Tibial nerve (tissue), 4 donors: Measurements from ENCODE around the gene PTOV1. TPM values are rescaled to one million over a fixed set of nuclear protein-coding genes. Genes with fewer than 3 reads are reported as not detected.
A peak's percentile ranks its signal among the peaks of the same experiment; 100 is the strongest.

Source experiments
- DNase-seq, 2 donors: peaks; one replicate each; pipeline ENCODE4 v3.0.0-alpha.2; 2019; ENCODE audit warnings: low spot score in 2 of 2
- H3K27ac ChIP-seq, 4 donors: fragments of 200-600 bp; sonication (generic) in 3 of 4; one replicate each; pipeline ENCODE4 v1.5.1; 2017 to 2019; ENCODE audit warnings: mild to moderate bottlenecking in 1 of 4
- H3K27me3 ChIP-seq, 2 donors: fragments of 200-600 bp; sonication (generic) in 1 of 2; one replicate each; pipeline versions ENCODE4 v1.5.1 to v1.6.0; 2017 to 2019
- H3K36me3 ChIP-seq, 3 donors: fragments of 200-600 bp; sonication (generic); one replicate each; pipeline ENCODE4 v1.5.1; 2018 to 2019
- H3K4me1 ChIP-seq, 4 donors: fragments of 200-600 bp; sonication (generic) in 3 of 4; one replicate each; pipeline ENCODE4 v1.5.1; 2017 to 2019
- H3K4me3 ChIP-seq, 4 donors: fragments of 200-600 bp; sonication (generic) in 3 of 4; one replicate each; pipeline ENCODE4 v1.5.1; 2017 to 2019; ENCODE audit warnings: mild to moderate bottlenecking in 1 of 4, moderate library complexity in 1 of 4
- H3K9me3 ChIP-seq, 4 donors: fragments of 200-600 bp; sonication (generic) in 3 of 4; one replicate each; pipeline ENCODE4 v1.5.1; 2017 to 2019
- EP300 ChIP-seq, 2 donors: sonication (generic); formaldehyde crosslinking; IDR thresholded peaks; one replicate each; pipeline ENCODE4 v1.6.1; 2017; ENCODE audit warnings: antibody characterized with exemption in 2 of 2, mild to moderate bottlenecking in 1 of 2
- POLR2A ChIP-seq, 2 donors: fragments of 450-650 bp; IDR thresholded peaks; one replicate each; pipeline ENCODE4 v1.6.1; 2017; ENCODE audit warnings: antibody characterized with exemption in 2 of 2, mild to moderate bottlenecking in 2 of 2, moderate library complexity in 2 of 2
- WGBS, 2 donors: methylation state at CpG; one replicate each; pipeline ENCODE4 v1.1.5; 2018; 5-methylcytosine and 5-hydroxymethylcytosine counted together
- total RNA-seq, 4 donors: library from RNA; depleted of rRNA; stranded (reverse); fragments of >200 nt; gene quantifications; one replicate each; pipeline ENCODE4 v1.1.0, GENCODE V29; 2016
- TF ChIP-seq, protein P1 (sequence below), 5 experiments: fragments of 200-600 bp in 3 of 5; fragments of 450-650 bp in 2 of 5; sonication (generic) in 3 of 5; IDR thresholded peaks; one replicate each; pipeline ENCODE4 v1.5.1; 2016 to 2019; ENCODE audit warnings: antibody characterized with exemption in 5 of 5, mild to moderate bottlenecking in 3 of 5, moderate library complexity in 2 of 5

The PTOV1 gene
- total RNA-seq, 4 donors from 2014 or later: 75.6 to 113 (median 91.9) TPM

DNA sequence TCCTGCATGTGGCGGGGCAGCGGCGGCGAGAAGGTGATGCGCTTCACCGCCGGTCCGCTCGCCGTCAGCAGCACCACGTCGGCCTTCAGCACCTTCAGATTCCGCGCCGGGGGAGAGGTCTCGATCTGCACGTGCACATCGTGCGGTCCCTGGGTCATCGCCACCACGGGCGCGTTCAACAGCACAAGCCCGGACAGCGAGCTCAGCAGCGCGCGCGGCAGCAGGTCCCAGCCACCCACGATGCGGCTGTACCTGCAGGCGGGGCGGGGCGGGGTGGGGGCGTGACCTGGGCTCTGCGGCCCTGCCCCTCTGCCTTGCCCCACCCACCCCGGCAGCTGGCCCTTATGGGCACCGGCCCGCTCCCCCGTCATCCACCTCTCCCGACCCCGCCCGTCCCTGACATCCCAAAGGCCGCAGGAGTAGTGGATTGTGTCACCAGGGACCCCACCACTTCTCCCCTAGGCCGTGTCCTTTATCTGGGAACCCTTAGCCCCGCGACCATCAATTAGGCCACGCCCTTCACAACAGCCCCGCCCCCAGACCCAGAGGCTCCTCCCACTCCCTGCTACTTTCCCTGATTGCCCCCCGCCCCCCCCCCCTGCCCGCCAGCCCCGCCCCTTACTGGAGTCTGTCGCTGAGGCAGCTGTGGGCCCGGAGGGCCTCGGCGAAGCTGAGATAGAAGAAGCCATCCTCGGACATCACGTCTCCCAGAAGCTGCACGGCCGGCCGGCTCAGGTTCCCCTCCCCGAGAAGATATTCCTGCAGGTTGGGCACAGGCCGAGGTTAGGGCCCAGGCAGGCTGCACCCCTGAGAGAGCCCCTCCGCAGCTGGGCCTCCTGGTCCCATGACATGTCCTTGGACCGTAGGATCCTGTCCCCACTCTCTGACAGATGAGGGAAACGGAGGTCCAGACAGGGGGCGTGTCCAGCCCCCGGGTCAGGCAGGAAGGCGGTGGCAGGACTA, 39.7 kb downstream of the PTOV1 start:
- Histone ChIP-seq H3K9me3 (no peaks in the 10 kb centered on the region), H3K27ac (no peak overlapping the region), H3K4me1 (peaks cover 0 to 18% (median 7%) of the 10 kb centered on the region in 4 donors), H3K27me3 (no peaks in the 10 kb centered on the region), H3K4me3 (peak overlapping the region in 3 of 4 donors; percentile 16 to 41 (median 32)), H3K36me3 (peaks cover 0 to 38% (median 0%) of the 10 kb centered on the region in 3 donors)
- WGBS, 2 donors: 15 to 16% methylated on average over 20 to 27 of the region's 69 CpGs
- DNase-seq: no peak
- TF ChIP-seq EP300 (IDR thresholded peaks at IDR 0.05) (no peak), POLR2A (IDR thresholded peaks at IDR 0.05) (no peak)
- TF ChIP-seq, protein P1, sequence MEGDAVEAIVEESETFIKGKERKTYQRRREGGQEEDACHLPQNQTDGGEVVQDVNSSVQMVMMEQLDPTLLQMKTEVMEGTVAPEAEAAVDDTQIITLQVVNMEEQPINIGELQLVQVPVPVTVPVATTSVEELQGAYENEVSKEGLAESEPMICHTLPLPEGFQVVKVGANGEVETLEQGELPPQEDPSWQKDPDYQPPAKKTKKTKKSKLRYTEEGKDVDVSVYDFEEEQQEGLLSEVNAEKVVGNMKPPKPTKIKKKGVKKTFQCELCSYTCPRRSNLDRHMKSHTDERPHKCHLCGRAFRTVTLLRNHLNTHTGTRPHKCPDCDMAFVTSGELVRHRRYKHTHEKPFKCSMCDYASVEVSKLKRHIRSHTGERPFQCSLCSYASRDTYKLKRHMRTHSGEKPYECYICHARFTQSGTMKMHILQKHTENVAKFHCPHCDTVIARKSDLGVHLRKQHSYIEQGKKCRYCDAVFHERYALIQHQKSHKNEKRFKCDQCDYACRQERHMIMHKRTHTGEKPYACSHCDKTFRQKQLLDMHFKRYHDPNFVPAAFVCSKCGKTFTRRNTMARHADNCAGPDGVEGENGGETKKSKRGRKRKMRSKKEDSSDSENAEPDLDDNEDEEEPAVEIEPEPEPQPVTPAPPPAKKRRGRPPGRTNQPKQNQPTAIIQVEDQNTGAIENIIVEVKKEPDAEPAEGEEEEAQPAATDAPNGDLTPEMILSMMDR (IDR thresholded peaks at IDR 0.05): peak in 3 of 5 experiments; percentile 1 to 38 (median 9)

DNA sequence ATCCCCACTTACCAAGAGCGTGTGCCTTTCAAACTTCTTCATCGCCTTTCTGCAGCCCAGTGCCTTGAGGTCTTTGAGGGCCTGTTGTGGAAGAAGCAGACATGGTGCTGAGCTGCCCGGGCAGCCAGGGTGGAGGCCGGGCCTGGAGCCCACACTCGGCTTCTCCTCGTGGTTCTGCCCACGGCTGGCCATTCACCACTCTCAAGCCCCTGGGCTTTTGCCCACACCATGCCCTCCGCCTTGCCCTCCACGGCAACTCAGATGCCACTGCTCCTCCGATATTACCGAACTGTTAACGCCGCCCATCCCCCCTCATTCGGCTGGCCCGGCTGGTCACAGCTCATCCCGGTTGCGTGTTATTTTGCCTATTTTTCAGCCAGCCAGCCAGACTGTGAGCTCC, 40.4 kb downstream of the PTOV1 start:
- Histone ChIP-seq H3K27ac (no peak overlapping the region), H3K36me3 (peaks cover 0 to 31% (median 0%) of the 10 kb centered on the region in 3 donors), H3K4me3 (no peak overlapping the region), H3K27me3 (no peaks in the 10 kb centered on the region), H3K4me1 (peaks cover 0 to 18% (median 7%) of the 10 kb centered on the region in 4 donors), H3K9me3 (no peaks in the 10 kb centered on the region)
- no peak for TF ChIP-seq POLR2A (IDR thresholded peaks at IDR 0.05)
- TF ChIP-seq, protein P1 (IDR thresholded peaks at IDR 0.05): no peak
- no peak for TF ChIP-seq EP300 (IDR thresholded peaks at IDR 0.05)
- WGBS, 2 donors: 69 to 74% methylated on average over 17 of the region's 17 CpGs
- DNase-seq: no peak

DNA sequence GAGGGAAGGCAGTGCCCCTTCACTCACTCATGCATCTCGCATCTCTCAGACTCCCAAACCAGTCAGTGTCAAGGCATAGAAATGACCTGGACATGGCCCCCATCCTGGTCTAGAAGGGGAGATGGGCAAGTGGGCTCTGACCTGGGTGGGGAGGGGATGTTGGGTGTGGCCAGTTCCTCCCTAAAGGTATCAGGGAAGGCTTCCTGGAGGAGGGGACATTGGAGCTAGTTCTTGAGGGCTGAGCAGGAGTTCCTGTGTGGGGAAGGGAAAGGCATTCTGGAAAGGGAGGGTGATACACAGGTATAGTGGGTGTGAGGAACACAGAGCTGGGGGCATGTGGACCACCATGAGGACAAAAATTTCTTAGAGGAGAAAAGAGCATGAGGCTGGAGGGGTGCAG, 41.8 kb downstream of the PTOV1 start:
- Histone ChIP-seq H3K27ac (no peak overlapping the region), H3K4me1 (peaks cover 0 to 29% (median 17%) of the 10 kb centered on the region in 4 donors), H3K27me3 (no peaks in the 10 kb centered on the region), H3K9me3 (no peaks in the 10 kb centered on the region), H3K36me3 (peaks cover 0 to 18% (median 0%) of the 10 kb centered on the region in 3 donors), H3K4me3 (no peak overlapping the region)
- TF ChIP-seq EP300 (IDR thresholded peaks at IDR 0.05) (no peak), POLR2A (IDR thresholded peaks at IDR 0.05) (no peak)
- TF ChIP-seq, protein P1 (IDR thresholded peaks at IDR 0.05): no peak
- DNase-seq: no peak
- 77 to 88% methylated on average over 1 of the region's 1 CpG for WGBS, 2 donors

DNA sequence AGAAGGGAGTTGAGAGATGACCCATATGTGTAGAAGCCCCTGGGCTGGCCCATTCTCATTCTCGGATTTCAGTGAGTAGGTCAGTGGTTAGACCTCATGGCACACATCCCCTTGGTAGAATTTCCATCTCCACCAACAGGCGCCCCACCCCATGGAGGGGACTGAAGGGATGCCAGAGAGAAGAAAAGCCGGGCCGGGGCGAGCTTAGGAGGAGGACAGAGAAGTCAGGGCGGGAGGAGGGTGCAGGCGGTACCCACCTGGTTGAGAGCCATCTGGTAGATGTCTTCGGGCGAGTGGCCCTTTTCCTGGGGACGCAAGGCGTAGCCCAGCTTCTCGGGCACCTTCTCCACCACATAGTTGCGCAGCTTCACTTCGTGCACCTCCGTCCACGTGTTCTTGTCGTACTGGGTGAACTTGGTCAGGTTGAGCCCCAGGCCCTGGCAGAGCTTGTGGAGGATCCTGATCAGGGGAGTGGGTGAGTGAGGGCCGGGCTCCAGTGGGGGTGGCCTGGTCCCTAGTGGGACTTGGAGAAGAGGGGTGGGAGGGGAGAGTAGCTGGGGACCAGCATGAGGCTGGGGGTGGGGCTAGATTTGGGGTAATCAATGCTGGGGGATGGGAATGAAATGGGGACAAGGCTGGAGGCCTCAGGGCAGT, 43.2 kb downstream of the PTOV1 start:
- Histone ChIP-seq H3K4me1 (peaks cover 0 to 34% (median 20%) of the 10 kb centered on the region in 4 donors), H3K4me3 (no peak overlapping the region), H3K9me3 (no peaks in the 10 kb centered on the region), H3K36me3 (peaks cover 0 to 3% (median 0%) of the 10 kb centered on the region in 3 donors), H3K27me3 (no peaks in the 10 kb centered on the region), H3K27ac (no peak overlapping the region)
- no peak for DNase-seq
- TF ChIP-seq, protein P1 (IDR thresholded peaks at IDR 0.05): no peak
- TF ChIP-seq POLR2A (IDR thresholded peaks at IDR 0.05) (no peak), EP300 (IDR thresholded peaks at IDR 0.05) (no peak)
- WGBS, 2 donors: 90% methylated on average over 18 of the region's 18 CpGs
